ENCODE data around the gene PGLYRP2.

- TF ChIP-seq CTCF (IDR thresholded peaks at IDR 0.05; ENCODE audit: poor library complexity) (no peak), EZH2 (IDR thresholded peaks at IDR 0.05; ENCODE audit: borderline replicate concordance) (no peak), EZH2phosphoT487 (IDR thresholded peaks at IDR 0.05; ENCODE audit: low read depth, severe bottlenecking, unreplicated experiment) (peak; percentile 30)
Observed at GRCh38 chr19:15456871-15457700, 22.2 kb downstream of the PGLYRP2 start.

All from hepatocyte (in vitro differentiated cells).